Hepatocyte (in vitro differentiated cells): Measurements from ENCODE around the gene NKD1. TPM values are rescaled to one million over a fixed set of nuclear protein-coding genes. Genes with fewer than 3 reads are reported as not detected.
"Not testable (repeated sequence)": the region's sequence is repeated elsewhere in the genome, so short reads cannot be mapped to it uniquely, and the experiment has no call there.

Experiments
- DNase-seq: peaks from one replicate; pipeline ENCODE4 v3.0.0-alpha.2; 2016; ENCODE audit warnings: low spot score
- H2AFZ ChIP-seq: fragments of 200-600 bp; sonication (generic); 2 replicates; pipeline ENCODE4 v1.6.0; 2016; ENCODE audit warnings: antibody characterized with exemption, mild to moderate bottlenecking
- H3K27ac ChIP-seq: fragments of 200-600 bp; sonication (generic); 2 replicates; pipeline ENCODE4 v1.5.1; 2016; ENCODE audit warnings: mild to moderate bottlenecking
- H3K27me3 ChIP-seq: fragments of 200-600 bp; sonication (generic); 2 replicates; pipeline ENCODE4 v1.6.1; 2016
- H3K36me3 ChIP-seq: fragments of 200-600 bp; sonication (generic); replicated peaks from 2 replicates; pipeline ENCODE4 v1.5.1; 2016; ENCODE audit warnings: low read depth; ENCODE audit not compliant: insufficient read depth
- H3K4me1 ChIP-seq: fragments of 200-600 bp; sonication (generic); 2 replicates; pipeline ENCODE4 v1.5.1; 2016; ENCODE audit warnings: mild to moderate bottlenecking, moderate library complexity; ENCODE audit not compliant: insufficient read depth
- H3K4me2 ChIP-seq: fragments of 200-600 bp; sonication (generic); 2 replicates; pipeline ENCODE4 v1.6.0; 2016
- H3K4me3 ChIP-seq: fragments of 200-600 bp; sonication (generic); 2 replicates; pipeline ENCODE4 v1.5.1; 2016; ENCODE audit warnings: mild to moderate bottlenecking
- H3K79me2 ChIP-seq: fragments of 200-600 bp; sonication (generic); 2 replicates; pipeline ENCODE4 v1.6.0; 2017; ENCODE audit warnings: mild to moderate bottlenecking
- H3K9me2 ChIP-seq: fragments of 200-600 bp; sonication (generic); replicated peaks from 2 replicates; pipeline ENCODE4 v1.6.0; 2017; ENCODE audit warnings: mild to moderate bottlenecking; ENCODE audit not compliant: insufficient read depth
- H3K9me3 ChIP-seq: fragments of 200-600 bp; sonication (generic); 2 replicates; pipeline ENCODE4 v1.5.1; 2016; ENCODE audit warnings: low read depth, mild to moderate bottlenecking
- H4K20me1 ChIP-seq: fragments of 200-600 bp; sonication (generic); 2 replicates; pipeline ENCODE4 v1.6.0; 2016; ENCODE audit warnings: mild to moderate bottlenecking; ENCODE audit not compliant: insufficient read depth, poor library complexity, severe bottlenecking
- EZH2 ChIP-seq: fragments of 200-600 bp; sonication (generic); IDR thresholded peaks from 2 replicates; pipeline ENCODE4 v1.6.1; 2016; ENCODE audit warnings: antibody characterized with exemption, mild to moderate bottlenecking, borderline replicate concordance
- EZH2phosphoT487 ChIP-seq: fragments of 200-600 bp; sonication (generic); IDR thresholded peaks from one replicate; pipeline ENCODE4 v1.6.1; 2018; ENCODE audit warnings: antibody characterized with exemption, mild to moderate bottlenecking, low read depth, moderate library complexity; ENCODE audit not compliant: unreplicated experiment, severe bottlenecking
- WGBS: methylation state at CpG from one replicate; pipeline ENCODE4 v1.1.6; 2016; ENCODE audit warnings: low lambda C conversion rate; ENCODE audit errors: missing lambda C conversion rate; 5-methylcytosine and 5-hydroxymethylcytosine counted together
- polyA plus RNA-seq: library from polyadenylated mRNA; unstranded; fragments of >200 nt; fragmentation: Nextera tagmentation; extraction: Ambion mirVana; gene quantifications from 2 replicates; pipeline ENCODE4 v1.2.1, GENCODE V29; 2016
- total RNA-seq: library from RNA; depleted of rRNA; stranded (reverse); fragments of >200 nt; gene quantifications from 2 replicates; pipeline ENCODE4 v1.2.3, GENCODE V29; 2014
- TF ChIP-seq, protein P1 (sequence below): fragments of 200-600 bp; sonication (generic); IDR thresholded peaks from 2 replicates; pipeline ENCODE4 v1.5.1; 2016; ENCODE audit warnings: antibody characterized with exemption, mild to moderate bottlenecking; ENCODE audit not compliant: poor library complexity

Gene NKD1
- total and polyA plus RNA-seq, 2 experiments from 2014 or later: 5.9 to 26.3 TPM

DNA sequence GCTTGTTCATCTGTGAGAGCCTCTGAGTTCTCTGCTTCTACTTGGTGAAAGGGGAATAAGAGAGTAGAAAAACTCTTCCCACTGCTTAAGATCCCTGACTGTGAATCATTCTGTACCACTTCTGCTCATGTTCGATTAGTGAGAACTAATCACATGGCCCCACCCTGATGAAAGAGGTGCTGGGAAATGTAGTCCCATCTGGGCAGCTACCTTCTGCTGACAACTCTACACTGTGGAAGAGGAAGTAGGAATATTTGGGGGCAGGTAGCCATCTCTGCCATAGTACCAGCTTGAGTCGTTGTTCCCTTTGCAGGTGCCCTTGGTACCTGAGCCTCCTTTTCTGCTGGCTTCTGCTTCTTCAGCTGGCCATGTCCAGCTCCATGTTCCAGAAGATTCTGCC lies 29.9 kb downstream of the NKD1 start:
- H3K36me3 ChIP-seq: no peaks in the 10 kb centered on the region
- H3K9me2 ChIP-seq: no peaks in the 10 kb centered on the region
- no peak overlapping the region for H2AFZ ChIP-seq
- H3K4me1 ChIP-seq: peaks cover 6% of the 10 kb centered on the region
- no peak overlapping the region for H3K27ac ChIP-seq
- H3K79me2 ChIP-seq: peaks cover 3% of the 10 kb centered on the region
- no peak overlapping the region for H3K4me2 ChIP-seq
- no peaks in the 10 kb centered on the region for H4K20me1 ChIP-seq
- 86% methylated on average over 2 of the region's 2 CpGs for WGBS
- no peak overlapping the region for H3K4me3 ChIP-seq
- TF ChIP-seq, protein P1, sequence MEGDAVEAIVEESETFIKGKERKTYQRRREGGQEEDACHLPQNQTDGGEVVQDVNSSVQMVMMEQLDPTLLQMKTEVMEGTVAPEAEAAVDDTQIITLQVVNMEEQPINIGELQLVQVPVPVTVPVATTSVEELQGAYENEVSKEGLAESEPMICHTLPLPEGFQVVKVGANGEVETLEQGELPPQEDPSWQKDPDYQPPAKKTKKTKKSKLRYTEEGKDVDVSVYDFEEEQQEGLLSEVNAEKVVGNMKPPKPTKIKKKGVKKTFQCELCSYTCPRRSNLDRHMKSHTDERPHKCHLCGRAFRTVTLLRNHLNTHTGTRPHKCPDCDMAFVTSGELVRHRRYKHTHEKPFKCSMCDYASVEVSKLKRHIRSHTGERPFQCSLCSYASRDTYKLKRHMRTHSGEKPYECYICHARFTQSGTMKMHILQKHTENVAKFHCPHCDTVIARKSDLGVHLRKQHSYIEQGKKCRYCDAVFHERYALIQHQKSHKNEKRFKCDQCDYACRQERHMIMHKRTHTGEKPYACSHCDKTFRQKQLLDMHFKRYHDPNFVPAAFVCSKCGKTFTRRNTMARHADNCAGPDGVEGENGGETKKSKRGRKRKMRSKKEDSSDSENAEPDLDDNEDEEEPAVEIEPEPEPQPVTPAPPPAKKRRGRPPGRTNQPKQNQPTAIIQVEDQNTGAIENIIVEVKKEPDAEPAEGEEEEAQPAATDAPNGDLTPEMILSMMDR: no peak
- DNase-seq: no peak
- H3K9me3 ChIP-seq: no peaks in the 10 kb centered on the region
- H3K27me3 ChIP-seq: no peaks in the 10 kb centered on the region

DNA sequence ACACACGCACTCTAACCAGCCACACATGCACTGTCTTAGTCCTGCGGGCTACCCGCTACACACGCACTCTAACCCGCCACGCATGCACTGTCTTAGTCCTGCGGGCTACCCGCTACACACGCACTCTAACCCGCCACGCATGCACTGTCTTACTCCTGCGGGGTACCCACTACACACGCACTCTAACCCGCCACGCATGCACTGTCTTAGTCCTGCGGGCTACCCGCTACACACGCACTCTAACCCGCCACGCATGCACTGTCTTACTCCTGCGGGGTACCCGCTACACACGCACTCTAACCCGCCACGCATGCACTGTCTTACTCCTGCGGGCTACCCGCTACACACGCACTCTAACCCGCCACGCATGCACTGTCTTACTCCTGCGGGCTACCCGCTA lies 31.2 kb downstream of the NKD1 start:
- not testable (repeated sequence) for H4K20me1 ChIP-seq

DNA sequence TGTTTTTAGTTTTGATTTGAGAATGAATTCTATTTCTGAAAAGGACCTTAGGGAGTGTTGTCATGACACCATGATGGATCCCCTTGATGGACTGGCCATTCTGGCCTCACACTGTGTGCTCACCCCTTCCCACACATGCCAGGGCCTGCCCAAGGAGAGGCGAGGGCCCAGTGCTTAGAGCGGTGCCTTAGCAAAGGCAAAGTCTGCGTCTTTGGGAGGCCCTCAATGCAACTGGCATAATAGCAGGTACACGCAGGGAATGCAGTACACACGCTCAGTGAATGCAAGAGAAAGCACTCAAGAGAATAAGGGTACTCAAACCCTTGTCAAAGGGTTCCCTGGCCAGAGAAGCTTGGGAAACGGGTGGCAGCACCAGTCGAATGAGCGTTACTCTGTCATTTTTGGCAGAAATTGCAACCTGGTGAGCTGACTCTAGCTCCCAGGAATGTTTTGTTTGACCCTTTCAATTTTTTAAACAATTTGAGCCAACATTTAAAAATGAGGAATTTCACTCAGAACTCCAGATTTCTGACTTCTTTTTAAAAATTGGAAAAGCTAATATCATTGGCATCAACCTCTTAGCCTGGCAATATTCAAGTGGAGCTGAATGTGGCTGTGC lies 32.1 kb downstream of the NKD1 start:
- H3K9me2 ChIP-seq: no peaks in the 10 kb centered on the region
- H4K20me1 ChIP-seq: no peaks in the 10 kb centered on the region
- H3K79me2 ChIP-seq: no peaks in the 10 kb centered on the region
- 93% methylated on average over 8 of the region's 8 CpGs for WGBS
- no peaks in the 10 kb centered on the region for H3K27me3 ChIP-seq
- TF ChIP-seq EZH2phosphoT487 (no peak), EZH2 (no peak)
- TF ChIP-seq, protein P1: no peak
- no peak overlapping the region for H3K4me2 ChIP-seq
- no peaks in the 10 kb centered on the region for H3K36me3 ChIP-seq
- no peak overlapping the region for H2AFZ ChIP-seq
- no peak for DNase-seq
- no peak overlapping the region for H3K27ac ChIP-seq
- H3K9me3 ChIP-seq: no peaks in the 10 kb centered on the region
- H3K4me3 ChIP-seq: no peak overlapping the region
- peaks cover 2% of the 10 kb centered on the region for H3K4me1 ChIP-seq

More for the DNA sequence above, 31.2 kb downstream of the NKD1 start:
- H3K79me2 ChIP-seq, H3K36me3 ChIP-seq, DNase-seq, H3K9me3 ChIP-seq, H3K27me3 ChIP-seq, H2AFZ ChIP-seq, H3K27ac ChIP-seq, H3K4me2 ChIP-seq, H3K4me3 ChIP-seq, H3K4me1 ChIP-seq, H3K9me2 ChIP-seq: not testable (repeated sequence)
- 98% methylated on average over 18 of the region's 32 CpGs for WGBS

DNA sequence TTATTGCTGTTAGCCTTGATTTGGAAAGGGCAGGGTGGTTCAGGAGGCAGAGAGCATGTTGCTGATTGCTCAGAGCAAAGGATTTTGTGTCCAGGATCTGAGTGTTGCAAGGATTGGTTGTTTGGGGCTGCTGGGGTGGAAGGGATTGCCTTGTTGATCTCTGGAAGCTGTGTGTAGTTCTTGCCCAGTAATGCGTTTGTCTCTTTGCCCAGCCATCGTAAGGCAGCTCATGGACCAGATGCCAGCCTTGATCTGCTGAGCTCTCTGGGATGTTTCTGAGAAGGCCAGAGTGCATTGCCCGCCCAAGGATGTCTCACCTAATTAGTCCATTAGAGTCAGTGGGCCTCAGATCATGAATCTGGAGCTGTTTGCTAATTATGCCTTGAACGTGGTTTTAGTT lies 33.6 kb downstream of the NKD1 start:
- 85% methylated on average over 4 of the region's 4 CpGs for WGBS
- peaks cover 6% of the 10 kb centered on the region for H3K4me1 ChIP-seq
- H4K20me1 ChIP-seq: no peaks in the 10 kb centered on the region
- H2AFZ ChIP-seq: no peak overlapping the region
- no peak overlapping the region for H3K4me2 ChIP-seq
- H3K27me3 ChIP-seq: no peaks in the 10 kb centered on the region
- no peak overlapping the region for H3K27ac ChIP-seq
- no peaks in the 10 kb centered on the region for H3K9me3 ChIP-seq
- no peaks in the 10 kb centered on the region for H3K9me2 ChIP-seq
- no peaks in the 10 kb centered on the region for H3K79me2 ChIP-seq
- H3K4me3 ChIP-seq: no peak overlapping the region
- no peaks in the 10 kb centered on the region for H3K36me3 ChIP-seq
- DNase-seq: no peak
- TF ChIP-seq EZH2: no peak
- no peak for TF ChIP-seq EZH2phosphoT487
- TF ChIP-seq, protein P1: no peak
